ENCODE data around the gene PITPNM1.

DNA sequence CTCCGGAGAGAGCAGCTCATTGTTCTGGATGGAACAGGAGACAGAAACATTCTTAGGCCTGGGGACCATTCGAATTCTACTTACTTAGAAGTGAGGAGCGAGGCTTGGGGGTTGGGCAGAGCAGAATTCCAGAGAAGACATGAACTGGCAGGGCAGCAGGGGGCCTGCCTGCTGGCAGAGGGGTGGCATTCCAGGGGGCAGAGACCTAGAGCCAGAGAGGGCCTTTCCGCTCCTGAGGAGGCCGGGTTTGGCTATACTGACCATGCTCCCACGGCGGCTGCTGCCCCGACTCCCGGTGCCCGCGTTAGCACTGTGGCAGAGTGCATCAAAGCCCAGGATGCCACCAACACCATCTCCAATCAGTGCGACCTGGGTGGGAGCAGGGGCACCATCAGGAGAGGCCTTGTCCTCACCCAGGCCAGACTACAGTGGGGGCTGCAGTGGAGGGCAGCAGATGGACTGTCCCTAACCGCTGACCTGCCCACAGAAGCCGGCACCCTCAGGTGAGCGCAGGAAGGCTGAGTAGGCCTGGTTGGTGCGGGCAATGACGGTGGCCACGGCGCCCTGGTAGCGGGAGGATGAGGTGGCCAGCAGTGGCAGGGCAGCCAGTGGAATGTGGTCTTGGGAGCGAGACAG is 7.4 kb downstream of the PITPNM1 start:
- TF ChIP-seq, protein P1, sequence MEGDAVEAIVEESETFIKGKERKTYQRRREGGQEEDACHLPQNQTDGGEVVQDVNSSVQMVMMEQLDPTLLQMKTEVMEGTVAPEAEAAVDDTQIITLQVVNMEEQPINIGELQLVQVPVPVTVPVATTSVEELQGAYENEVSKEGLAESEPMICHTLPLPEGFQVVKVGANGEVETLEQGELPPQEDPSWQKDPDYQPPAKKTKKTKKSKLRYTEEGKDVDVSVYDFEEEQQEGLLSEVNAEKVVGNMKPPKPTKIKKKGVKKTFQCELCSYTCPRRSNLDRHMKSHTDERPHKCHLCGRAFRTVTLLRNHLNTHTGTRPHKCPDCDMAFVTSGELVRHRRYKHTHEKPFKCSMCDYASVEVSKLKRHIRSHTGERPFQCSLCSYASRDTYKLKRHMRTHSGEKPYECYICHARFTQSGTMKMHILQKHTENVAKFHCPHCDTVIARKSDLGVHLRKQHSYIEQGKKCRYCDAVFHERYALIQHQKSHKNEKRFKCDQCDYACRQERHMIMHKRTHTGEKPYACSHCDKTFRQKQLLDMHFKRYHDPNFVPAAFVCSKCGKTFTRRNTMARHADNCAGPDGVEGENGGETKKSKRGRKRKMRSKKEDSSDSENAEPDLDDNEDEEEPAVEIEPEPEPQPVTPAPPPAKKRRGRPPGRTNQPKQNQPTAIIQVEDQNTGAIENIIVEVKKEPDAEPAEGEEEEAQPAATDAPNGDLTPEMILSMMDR (IDR thresholded peaks at IDR 0.05): no peak
- no peak for TF ChIP-seq POLR2AphosphoS5 (IDR thresholded peaks at IDR 0.05)
- TF ChIP-seq POLR2A (IDR thresholded peaks at IDR 0.05): no peak

Measured in prostate gland (tissue), 2 donors.